Body of pancreas (tissue), 4 donors: ENCODE data around the gene SPIRE1. TPM values are rescaled to one million over a fixed set of nuclear protein-coding genes. Genes with fewer than 3 reads are reported as not detected.
A peak's percentile ranks its signal among the peaks of the same experiment; 100 is the strongest.

Source experiments
- ATAC-seq: fragments of 150-250 bp; one replicate; pipeline ENCODE4 v1.9.1; 2016
- DNase-seq, 4 donors: peaks; one replicate each; pipeline ENCODE4 v3.0.0-alpha.2; 2019
- H3K27ac ChIP-seq, 4 donors: fragments of 200-600 bp; sonication (generic); 1 replicate in 3 of 4; 2 replicates in 1 of 4; pipeline versions ENCODE4 v1.5.1 to v1.6.1; 2016 to 2019; ENCODE audit warnings: mild to moderate bottlenecking in 1 of 4, mixed read lengths in 1 of 4, moderate library complexity in 1 of 4
- H3K27me3 ChIP-seq, 2 donors: fragments of 200-600 bp; sonication (generic); one replicate each; pipeline ENCODE4 v1.6.0; 2016; ENCODE audit warnings: mild to moderate bottlenecking in 1 of 2
- H3K36me3 ChIP-seq, 2 donors: fragments of 200-600 bp; sonication (generic); replicated peaks in 1 of 2; 2 replicates each; pipeline ENCODE4 v1.5.1; 2016; ENCODE audit warnings: low read depth in 2 of 2; ENCODE audit not compliant: insufficient read depth in 1 of 2
- H3K4me1 ChIP-seq: fragments of 200-600 bp; sonication (generic); one replicate; pipeline ENCODE4 v1.6.0; 2016
- H3K4me3 ChIP-seq, 2 donors: fragments of 200-600 bp; sonication (generic); 1 replicate in 1 of 2; 2 replicates in 1 of 2; pipeline ENCODE4 v1.5.1; 2016 to 2019
- H3K9me3 ChIP-seq, 3 donors: fragments of 200-600 bp; sonication (generic); 1 replicate in 2 of 3; 2 replicates in 1 of 3; pipeline ENCODE4 v1.5.1; 2016
- POLR2A ChIP-seq, 3 donors: fragments of 450-650 bp; IDR thresholded peaks; one replicate each; pipeline ENCODE4 v1.6.1; 2016; ENCODE audit warnings: antibody characterized with exemption in 3 of 3, mild to moderate bottlenecking in 2 of 3
- WGBS, 2 donors: methylation state at CpG; one replicate each; pipeline ENCODE4 v1.1.5; 2017; 5-methylcytosine and 5-hydroxymethylcytosine counted together
- intact Hi-C: fragments of 100-400 bp; cut with DNase I; formaldehyde crosslinking; loops from one replicate; pipeline ENCODE4 v1.15.1; 2023
- total RNA-seq, 2 donors: library from RNA; depleted of rRNA; stranded (reverse); fragments of >200 nt; gene quantifications; one replicate each; pipeline ENCODE4 v1.1.0, GENCODE V29; 2016
- TF ChIP-seq, protein P1 (sequence below), 7 experiments: fragments of 450-650 bp in 4 of 7; fragments of 200-600 bp in 3 of 7; sonication (generic) in 3 of 7; IDR thresholded peaks; one replicate each; pipeline ENCODE4 v1.5.1; 2016 to 2019; ENCODE audit warnings: antibody characterized with exemption in 7 of 7

The SPIRE1 gene
- total RNA-seq, 2 donors from 2014 or later: 8.2 to 15.0 TPM

DNA sequence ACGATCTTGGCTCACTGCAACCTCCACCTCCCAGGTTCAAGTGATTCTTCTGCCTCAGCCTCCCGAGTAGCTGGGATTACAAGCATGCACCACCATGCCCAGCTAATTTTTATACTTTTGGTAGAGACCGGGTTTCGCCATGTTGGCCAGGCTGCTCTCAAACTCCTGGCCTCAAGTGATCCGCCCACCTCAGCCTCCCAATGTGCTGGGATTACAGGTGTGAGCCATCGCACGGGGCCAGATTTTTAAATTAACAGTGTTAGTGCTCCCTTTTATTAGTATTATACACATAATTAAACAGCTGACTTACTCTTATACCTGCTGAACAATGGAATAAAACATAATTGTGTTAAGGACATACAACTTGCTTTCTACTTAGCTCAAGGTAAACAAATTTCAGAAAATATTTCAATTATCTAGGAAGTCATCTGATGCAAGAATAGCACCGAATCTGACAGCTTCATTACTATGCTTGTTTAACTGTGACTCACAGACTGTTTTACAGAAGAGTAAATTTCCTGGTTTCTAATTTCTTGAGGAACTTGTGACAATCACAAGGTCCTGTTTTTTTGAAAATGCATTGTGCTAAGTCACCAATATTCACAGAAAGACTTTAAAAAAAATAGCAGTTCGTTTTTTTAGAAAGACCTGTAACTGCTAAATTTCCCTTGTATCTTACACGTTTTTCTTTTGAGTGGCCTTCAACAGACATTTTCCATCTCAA, 51.2 kb downstream of the SPIRE1 start:
- Histone ChIP-seq H3K9me3 (no peaks in the 10 kb centered on the region), H3K4me1 (peaks cover 17% of the 10 kb centered on the region), H3K27me3 (no peaks in the 10 kb centered on the region), H3K27ac (peak overlapping the region in 3 of 4 donors; percentile 7 to 74 (median 56)), H3K36me3 (no peaks in the 10 kb centered on the region), H3K4me3 (no peak overlapping the region)
- ATAC-seq (peak; percentile 53), DNase-seq (no peak)
- intact Hi-C loops: no loop called here
- TF ChIP-seq, protein P1, sequence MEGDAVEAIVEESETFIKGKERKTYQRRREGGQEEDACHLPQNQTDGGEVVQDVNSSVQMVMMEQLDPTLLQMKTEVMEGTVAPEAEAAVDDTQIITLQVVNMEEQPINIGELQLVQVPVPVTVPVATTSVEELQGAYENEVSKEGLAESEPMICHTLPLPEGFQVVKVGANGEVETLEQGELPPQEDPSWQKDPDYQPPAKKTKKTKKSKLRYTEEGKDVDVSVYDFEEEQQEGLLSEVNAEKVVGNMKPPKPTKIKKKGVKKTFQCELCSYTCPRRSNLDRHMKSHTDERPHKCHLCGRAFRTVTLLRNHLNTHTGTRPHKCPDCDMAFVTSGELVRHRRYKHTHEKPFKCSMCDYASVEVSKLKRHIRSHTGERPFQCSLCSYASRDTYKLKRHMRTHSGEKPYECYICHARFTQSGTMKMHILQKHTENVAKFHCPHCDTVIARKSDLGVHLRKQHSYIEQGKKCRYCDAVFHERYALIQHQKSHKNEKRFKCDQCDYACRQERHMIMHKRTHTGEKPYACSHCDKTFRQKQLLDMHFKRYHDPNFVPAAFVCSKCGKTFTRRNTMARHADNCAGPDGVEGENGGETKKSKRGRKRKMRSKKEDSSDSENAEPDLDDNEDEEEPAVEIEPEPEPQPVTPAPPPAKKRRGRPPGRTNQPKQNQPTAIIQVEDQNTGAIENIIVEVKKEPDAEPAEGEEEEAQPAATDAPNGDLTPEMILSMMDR (IDR thresholded peaks at IDR 0.05): no peak
- no peak for TF ChIP-seq POLR2A (IDR thresholded peaks at IDR 0.05)
- 63 to 65% methylated on average over 8 to 10 of the region's 10 CpGs for WGBS, 2 donors

DNA sequence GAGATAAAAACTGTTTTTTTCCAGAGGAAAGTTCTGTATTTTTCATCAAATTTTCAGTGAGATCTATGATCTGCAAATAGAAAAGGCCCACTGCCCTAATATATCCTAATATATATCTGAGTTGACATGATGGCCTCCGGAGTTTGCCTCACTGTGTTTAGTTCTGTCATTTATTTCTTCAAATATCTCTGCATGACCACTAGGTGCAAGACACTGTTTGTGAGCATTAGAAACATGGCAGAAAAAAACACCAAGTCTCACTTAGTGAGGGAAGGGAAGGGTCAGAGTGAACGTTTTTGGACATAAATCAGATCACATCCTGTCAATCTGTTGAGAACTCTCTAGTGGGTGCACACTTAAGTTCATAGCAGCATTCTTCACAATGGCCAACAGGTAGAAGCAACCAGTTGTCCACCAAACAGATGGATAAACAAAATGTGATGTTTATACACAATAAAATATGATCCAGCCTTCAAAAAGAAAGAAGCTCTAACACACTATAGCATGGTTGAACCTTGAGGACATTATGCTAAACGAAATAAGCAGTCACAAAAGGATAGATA, 53.4 kb downstream of the SPIRE1 start:
- Histone ChIP-seq H3K4me3 (no peak overlapping the region), H3K27me3 (no peaks in the 10 kb centered on the region), H3K4me1 (peaks cover 17% of the 10 kb centered on the region), H3K27ac (no peak overlapping the region), H3K9me3 (no peaks in the 10 kb centered on the region), H3K36me3 (no peaks in the 10 kb centered on the region)
- ATAC-seq: no peak
- intact Hi-C loops: no loop called here
- WGBS, 2 donors: 64 to 70% methylated on average over 3 of the region's 3 CpGs
- TF ChIP-seq POLR2A (IDR thresholded peaks at IDR 0.05): no peak
- TF ChIP-seq, protein P1 (IDR thresholded peaks at IDR 0.05): no peak
- no peak for DNase-seq

DNA sequence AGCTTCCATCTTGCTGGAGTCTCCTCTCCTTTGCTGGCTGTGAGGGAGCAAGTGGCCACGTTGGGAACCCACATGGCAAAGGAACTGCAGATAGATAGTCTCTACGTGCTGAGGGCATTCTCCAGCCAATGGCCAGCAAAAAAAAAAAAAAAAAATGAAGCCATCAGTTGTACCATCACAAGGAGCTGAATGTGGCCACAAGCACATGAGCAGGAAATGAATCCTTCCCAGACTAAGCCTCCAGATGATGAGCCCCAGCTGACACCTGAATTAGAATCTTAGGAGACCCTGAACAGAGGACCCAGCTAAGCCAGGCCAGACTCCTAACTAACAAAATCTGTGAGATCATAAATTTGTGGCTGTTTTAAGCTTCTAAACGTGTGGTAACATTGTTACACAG, 57.9 kb downstream of the SPIRE1 start:
- Histone ChIP-seq H3K4me1 (peaks cover 5% of the 10 kb centered on the region), H3K4me3 (no peak overlapping the region), H3K9me3 (no peaks in the 10 kb centered on the region), H3K36me3 (no peaks in the 10 kb centered on the region), H3K27me3 (no peaks in the 10 kb centered on the region), H3K27ac (no peak overlapping the region)
- ATAC-seq (no peak), DNase-seq (no peak)
- 71% methylated on average over 3 of the region's 3 CpGs for WGBS, 2 donors
- intact Hi-C loops: no loop called here
- no peak for TF ChIP-seq POLR2A (IDR thresholded peaks at IDR 0.05)
- TF ChIP-seq, protein P1 (IDR thresholded peaks at IDR 0.05): no peak

DNA sequence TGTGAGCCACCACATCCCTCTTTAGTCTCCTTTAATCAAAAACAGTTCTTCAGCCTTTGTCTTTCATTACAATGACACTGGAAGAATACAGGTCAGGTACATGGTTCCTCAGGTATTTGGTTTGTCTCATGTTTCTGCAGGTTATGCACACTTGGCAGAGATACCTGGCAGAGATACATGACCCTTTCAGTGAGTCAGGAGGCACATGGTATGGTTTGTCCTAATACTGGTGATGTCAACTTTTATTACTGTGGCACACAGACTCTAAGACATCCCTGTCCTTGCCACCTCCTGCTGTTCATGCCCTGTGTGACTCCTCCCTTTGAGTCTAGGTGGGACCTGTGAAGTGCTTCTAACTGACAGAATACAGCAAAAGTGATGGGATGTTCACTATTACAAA, 58.4 kb downstream of the SPIRE1 start:
- Histone ChIP-seq H3K36me3 (no peaks in the 10 kb centered on the region), H3K9me3 (no peaks in the 10 kb centered on the region), H3K27ac (no peak overlapping the region), H3K4me1 (peaks cover 5% of the 10 kb centered on the region), H3K27me3 (no peaks in the 10 kb centered on the region), H3K4me3 (no peak overlapping the region)
- no peak for TF ChIP-seq POLR2A (IDR thresholded peaks at IDR 0.05)
- TF ChIP-seq, protein P1 (IDR thresholded peaks at IDR 0.05): no peak
- peak in 1 of 4 donors; percentile 49 for DNase-seq
- peak; percentile 48 for ATAC-seq
- intact Hi-C loops: no loop called here
